ENCODE data around the gene TPSD1.
"Not testable (repeated sequence)": the region's sequence is repeated elsewhere in the genome, so short reads cannot be mapped to it uniquely, and the experiment has no call there.

Gene TPSD1

GRCh38 chr16:1255276-1256122 is at the start of gene TPSD1:
Gene TPSD1 (plus strand): TSS chr16:1256069. CDS start chr16:1256281, 212 bp downstream.
- DNase-seq; in situ Hi-C loops (cut with HindIII; ENCODE audit: low pct_ligation_motif_present, low pct_unique_long_range_greater_than_20kb, low sequenced_read_pairs): not testable (repeated sequence)

- no peak for DNase-seq
- in situ Hi-C loops (cut with HindIII; ENCODE audit: low pct_ligation_motif_present, low pct_unique_long_range_greater_than_20kb, low sequenced_read_pairs) = no loop called here
These were observed 49.5 kb upstream of the TPSD1 start for GRCh38 chr16:1206326-1206725.

GRCh38 chr16:1206786-1207185 is 49.1 kb upstream of the TPSD1 start:
- in situ Hi-C loops (cut with HindIII; ENCODE audit: low pct_ligation_motif_present, low pct_unique_long_range_greater_than_20kb, low sequenced_read_pairs) = no loop called here
- no peak for DNase-seq

- in situ Hi-C loops (cut with HindIII; ENCODE audit: low pct_ligation_motif_present, low pct_unique_long_range_greater_than_20kb, low sequenced_read_pairs) = no loop called here
- no peak for DNase-seq
These were observed 47.5 kb upstream of the TPSD1 start for GRCh38 chr16:1208239-1208830.

GRCh38 chr16:1209081-1209480 is 46.8 kb upstream of the TPSD1 start:
- in situ Hi-C loops (cut with HindIII; ENCODE audit: low pct_ligation_motif_present, low pct_unique_long_range_greater_than_20kb, low sequenced_read_pairs) = no loop called here
- DNase-seq = no peak

- in situ Hi-C loops (cut with HindIII; ENCODE audit: low pct_ligation_motif_present, low pct_unique_long_range_greater_than_20kb, low sequenced_read_pairs) = no loop called here
- no peak for DNase-seq
These were observed 45.4 kb upstream of the TPSD1 start for GRCh38 chr16:1210461-1210860.

GRCh38 chr16:1211451-1212268 is 44.2 kb upstream of the TPSD1 start:
- DNase-seq = no peak
- in situ Hi-C loops (cut with HindIII; ENCODE audit: low pct_ligation_motif_present, low pct_unique_long_range_greater_than_20kb, low sequenced_read_pairs) = no loop called here

GRCh38 chr16:1212616-1213194 is 43.2 kb upstream of the TPSD1 start:
- no peak for DNase-seq
- in situ Hi-C loops (cut with HindIII; ENCODE audit: low pct_ligation_motif_present, low pct_unique_long_range_greater_than_20kb, low sequenced_read_pairs) = no loop called here

GRCh38 chr16:1213231-1213630 is 42.6 kb upstream of the TPSD1 start:
- in situ Hi-C loops (cut with HindIII; ENCODE audit: low pct_ligation_motif_present, low pct_unique_long_range_greater_than_20kb, low sequenced_read_pairs) = no loop called here
- no peak for DNase-seq

GRCh38 chr16:1213796-1214372 is 42.0 kb upstream of the TPSD1 start:
- in situ Hi-C loops (cut with HindIII; ENCODE audit: low pct_ligation_motif_present, low pct_unique_long_range_greater_than_20kb, low sequenced_read_pairs) = no loop called here
- no peak for DNase-seq

GRCh38 chr16:1214719-1215118 is 41.1 kb upstream of the TPSD1 start:
- no peak for DNase-seq

GRCh38 chr16:1215574-1216295 is 40.1 kb upstream of the TPSD1 start:
- in situ Hi-C loops (cut with HindIII; ENCODE audit: low pct_ligation_motif_present, low pct_unique_long_range_greater_than_20kb, low sequenced_read_pairs) = no loop called here

More at GRCh38 chr16:1214719-1215118, 41.1 kb upstream of the TPSD1 start:
- in situ Hi-C loops (cut with HindIII; ENCODE audit: low pct_ligation_motif_present, low pct_unique_long_range_greater_than_20kb, low sequenced_read_pairs) = no loop called here

GRCh38 chr16:1216296-1216619 is 39.6 kb upstream of the TPSD1 start:
- in situ Hi-C loops (cut with HindIII; ENCODE audit: low pct_ligation_motif_present, low pct_unique_long_range_greater_than_20kb, low sequenced_read_pairs) = no loop called here
- DNase-seq = no peak

More at GRCh38 chr16:1215574-1216295, 40.1 kb upstream of the TPSD1 start:
- DNase-seq = no peak

GRCh38 chr16:1216681-1217400 is 39.0 kb upstream of the TPSD1 start:
- in situ Hi-C loops (cut with HindIII; ENCODE audit: low pct_ligation_motif_present, low pct_unique_long_range_greater_than_20kb, low sequenced_read_pairs) = no loop called here
- DNase-seq = no peak

GRCh38 chr16:1217526-1217925 is 38.3 kb upstream of the TPSD1 start:
- no peak for DNase-seq
- in situ Hi-C loops (cut with HindIII; ENCODE audit: low pct_ligation_motif_present, low pct_unique_long_range_greater_than_20kb, low sequenced_read_pairs) = no loop called here

GRCh38 chr16:1218061-1218929 is 37.6 kb upstream of the TPSD1 start:
- in situ Hi-C loops (cut with HindIII; ENCODE audit: low pct_ligation_motif_present, low pct_unique_long_range_greater_than_20kb, low sequenced_read_pairs) = no loop called here
- DNase-seq = no peak
